ENCODE data around the gene CHRNA10.

Gene CHRNA10

GRCh38 chr11:3623121-3623520, 48.1 kb downstream of the CHRNA10 start:
- no peak for TF ChIP-seq EZH2phosphoT487 (IDR thresholded peaks at IDR 0.05; ENCODE audit: borderline replicate concordance, low read length)
- TF ChIP-seq, protein P1, sequence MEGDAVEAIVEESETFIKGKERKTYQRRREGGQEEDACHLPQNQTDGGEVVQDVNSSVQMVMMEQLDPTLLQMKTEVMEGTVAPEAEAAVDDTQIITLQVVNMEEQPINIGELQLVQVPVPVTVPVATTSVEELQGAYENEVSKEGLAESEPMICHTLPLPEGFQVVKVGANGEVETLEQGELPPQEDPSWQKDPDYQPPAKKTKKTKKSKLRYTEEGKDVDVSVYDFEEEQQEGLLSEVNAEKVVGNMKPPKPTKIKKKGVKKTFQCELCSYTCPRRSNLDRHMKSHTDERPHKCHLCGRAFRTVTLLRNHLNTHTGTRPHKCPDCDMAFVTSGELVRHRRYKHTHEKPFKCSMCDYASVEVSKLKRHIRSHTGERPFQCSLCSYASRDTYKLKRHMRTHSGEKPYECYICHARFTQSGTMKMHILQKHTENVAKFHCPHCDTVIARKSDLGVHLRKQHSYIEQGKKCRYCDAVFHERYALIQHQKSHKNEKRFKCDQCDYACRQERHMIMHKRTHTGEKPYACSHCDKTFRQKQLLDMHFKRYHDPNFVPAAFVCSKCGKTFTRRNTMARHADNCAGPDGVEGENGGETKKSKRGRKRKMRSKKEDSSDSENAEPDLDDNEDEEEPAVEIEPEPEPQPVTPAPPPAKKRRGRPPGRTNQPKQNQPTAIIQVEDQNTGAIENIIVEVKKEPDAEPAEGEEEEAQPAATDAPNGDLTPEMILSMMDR (IDR thresholded peaks at IDR 0.05; ENCODE audit: low read depth, low read length, poor library complexity, severe bottlenecking) = no peak
- H3K27me3 ChIP-seq (ENCODE audit: control insufficient read depth, low read length) = no peaks in the 10 kb centered on the region
- no peak overlapping the region for H3K27ac ChIP-seq (ENCODE audit: low read depth, low read length)
- H3K9me3 ChIP-seq (ENCODE audit: control insufficient read depth, insufficient read depth, low read length) = no peaks in the 10 kb centered on the region
- H3K4me1 ChIP-seq (ENCODE audit: control insufficient read depth, low read length) = no peaks in the 10 kb centered on the region
- H3F3A ChIP-seq (ENCODE audit: control insufficient read depth, insufficient read depth) = no peaks in the 10 kb centered on the region
- no peak overlapping the region for H3K4me2 ChIP-seq (ENCODE audit: low read length)
- H3K9me2 ChIP-seq (replicated peaks; ENCODE audit: control insufficient read depth, low read length) = no peaks in the 10 kb centered on the region
- H3K36me3 ChIP-seq (ENCODE audit: control insufficient read depth, low read length) = no peaks in the 10 kb centered on the region
- H4K20me1 ChIP-seq (ENCODE audit: control insufficient read depth, insufficient read depth, low read depth, low read length) = no peaks in the 10 kb centered on the region
- H3K4me3 ChIP-seq (ENCODE audit: low read length) = no peak overlapping the region
- H3K79me2 ChIP-seq (ENCODE audit: control insufficient read depth, low read length) = no peaks in the 10 kb centered on the region

DNA sequence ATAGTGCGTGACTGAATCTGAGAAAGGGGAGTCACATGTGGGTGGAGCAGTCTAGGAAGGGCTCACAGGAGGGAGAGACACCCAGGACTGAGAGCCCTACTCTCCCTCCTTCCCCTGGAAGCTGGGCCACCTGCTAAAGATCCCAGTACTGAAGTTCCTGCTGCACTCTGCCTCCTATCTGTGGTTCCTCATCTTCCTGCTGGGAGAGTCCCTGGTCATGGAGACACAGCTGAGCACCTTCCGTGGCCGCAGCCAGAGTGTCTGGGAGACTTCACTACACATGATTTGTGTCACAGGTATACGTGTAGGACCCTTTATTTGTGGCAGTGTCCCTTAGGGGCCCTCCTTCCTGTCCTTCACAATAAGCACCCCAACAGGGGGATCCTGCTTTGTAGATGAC, 48.7 kb downstream of the CHRNA10 start:
- H3K4me3 ChIP-seq (ENCODE audit: low read length) = no peak overlapping the region
- no peak overlapping the region for H3K27ac ChIP-seq (ENCODE audit: low read depth, low read length)
- H3K27me3 ChIP-seq (ENCODE audit: control insufficient read depth, low read length) = no peaks in the 10 kb centered on the region
- H3K9me3 ChIP-seq (ENCODE audit: control insufficient read depth, insufficient read depth, low read length) = no peaks in the 10 kb centered on the region
- no peaks in the 10 kb centered on the region for H3K36me3 ChIP-seq (ENCODE audit: control insufficient read depth, low read length)
- no peaks in the 10 kb centered on the region for H4K20me1 ChIP-seq (ENCODE audit: control insufficient read depth, insufficient read depth, low read depth, low read length)
- H3K4me2 ChIP-seq (ENCODE audit: low read length) = no peak overlapping the region
- no peaks in the 10 kb centered on the region for H3K4me1 ChIP-seq (ENCODE audit: control insufficient read depth, low read length)
- TF ChIP-seq EZH2phosphoT487 (IDR thresholded peaks at IDR 0.05; ENCODE audit: borderline replicate concordance, low read length) = no peak
- TF ChIP-seq, protein P1 (IDR thresholded peaks at IDR 0.05; ENCODE audit: low read depth, low read length, poor library complexity, severe bottlenecking) = no peak
- H3K79me2 ChIP-seq (ENCODE audit: control insufficient read depth, low read length) = no peaks in the 10 kb centered on the region
- H3K9me2 ChIP-seq (replicated peaks; ENCODE audit: control insufficient read depth, low read length) = no peaks in the 10 kb centered on the region
- H3F3A ChIP-seq (ENCODE audit: control insufficient read depth, insufficient read depth) = no peaks in the 10 kb centered on the region

- Histone ChIP-seq H3K4me2 (ENCODE audit: low read length) (no peak overlapping the region), H3F3A (ENCODE audit: control insufficient read depth, insufficient read depth) (no peaks in the 10 kb centered on the region), H3K9me3 (ENCODE audit: control insufficient read depth, insufficient read depth, low read length) (no peaks in the 10 kb centered on the region), H3K4me1 (ENCODE audit: control insufficient read depth, low read length) (no peaks in the 10 kb centered on the region), H3K9me2 (replicated peaks; ENCODE audit: control insufficient read depth, low read length) (no peaks in the 10 kb centered on the region), H3K27ac (ENCODE audit: low read depth, low read length) (no peak overlapping the region), H3K27me3 (ENCODE audit: control insufficient read depth, low read length) (no peaks in the 10 kb centered on the region; the same call in 1 of the 2 replicates), H3K36me3 (ENCODE audit: control insufficient read depth, low read length) (no peaks in the 10 kb centered on the region), H3K79me2 (ENCODE audit: control insufficient read depth, low read length) (no peaks in the 10 kb centered on the region), H4K20me1 (ENCODE audit: control insufficient read depth, insufficient read depth, low read depth, low read length) (no peaks in the 10 kb centered on the region), H3K4me3 (ENCODE audit: low read length) (no peak overlapping the region)
- no peak for TF ChIP-seq EZH2phosphoT487 (IDR thresholded peaks at IDR 0.05; ENCODE audit: borderline replicate concordance, low read length)
- TF ChIP-seq, protein P1 (IDR thresholded peaks at IDR 0.05; ENCODE audit: low read depth, low read length, poor library complexity, severe bottlenecking) = no peak
These were observed 53.2 kb downstream of the CHRNA10 start for GRCh38 chr11:3617990-3618389.
